HepG2 (cell line): ENCODE results near the gene KCNK6. TPM values are rescaled to one million over a fixed set of nuclear protein-coding genes. Genes with fewer than 3 reads are reported as not detected.

Source experiments
- ATAC-seq: fragments of 200-7000 bp; cut with Tn5 transposase; 3 replicates; pipeline ENCODE4 v1.9.1; 2020; ENCODE audit warnings: mild to moderate bottlenecking, moderate library complexity
- BruUV-seq: library from RNA; stranded (reverse); fragments of 400-500 nt; replicated peaks from 2 replicates; lab custom pipeline; 2021; lab: Mats Ljungman, UMichigan
- CTCF ChIA-PET: fragments of 300-600 bp; formaldehyde crosslinking; extraction: SDS; loops from one replicate; lab custom pipeline; 2021; ENCODE audit warnings: low total read pairs, inconsistent platforms, low intra/inter-chr PET ratio; lab: Yijun Ruan, JAX
- POLR2A ChIA-PET: fragments of 350-600 bp; sonication (Branson Sonifier 250); formaldehyde crosslinking; loops from one replicate; lab custom pipeline; 2020; ENCODE audit warnings: antibody characterized with exemption, inconsistent platforms; lab: Yijun Ruan, JAX
- DNase-seq: peaks from one replicate; pipeline ENCODE4 v3.0.0-alpha.2; 2015; ENCODE audit warnings: low spot score
- FAIRE-seq: peaks from 3 replicates; lab custom pipeline; 2011; peaks lifted over from hg19 to GRCh38; lab: Jason Lieb, UNC
- H2AFZ ChIP-seq: one replicate; pipeline ENCODE4 v1.6.1; 2011; ENCODE audit warnings: low read length, inconsistent platforms
- H3K27ac ChIP-seq: fragments of 300-600 bp; 3 replicates; pipeline ENCODE4 v1.8.0; 2011; ENCODE audit warnings: mixed run types, mild to moderate bottlenecking, mixed read lengths, low read length, inconsistent platforms; ENCODE audit not compliant: insufficient read depth; ENCODE audit errors: extremely low read length
- H3K27me3 ChIP-seq, 2 experiments: fragments of 200-600 bp in 1 of 2; 2 replicates in 1 of 2; 3 replicates in 1 of 2; pipeline versions ENCODE4 v1.6.0 to v1.8.0; 2011; ENCODE audit warnings: low read length in 2 of 2, mild to moderate bottlenecking in 2 of 2, moderate library complexity in 2 of 2, inconsistent platforms in 1 of 2; ENCODE audit not compliant: insufficient read depth in 2 of 2, control insufficient read depth in 1 of 2
- H3K36me3 ChIP-seq, 2 experiments: fragments of 200-600 bp in 1 of 2; replicated peaks in 1 of 2; 2 replicates in 1 of 2; 3 replicates in 1 of 2; pipeline versions ENCODE4 v1.5.1 to v1.8.0; 2011; ENCODE audit warnings: low read length in 2 of 2, inconsistent platforms in 1 of 2; ENCODE audit not compliant: insufficient read depth in 2 of 2, control insufficient read depth in 1 of 2
- H3K4me1 ChIP-seq: 2 replicates; pipeline ENCODE4 v1.5.1; 2012; ENCODE audit warnings: low read length, inconsistent platforms; ENCODE audit not compliant: insufficient read depth
- H3K4me2 ChIP-seq: 2 replicates; pipeline ENCODE4 v1.6.0; 2011; ENCODE audit warnings: low read depth, low read length, inconsistent platforms
- H3K4me3 ChIP-seq, 3 experiments: fragments of 200-600 bp in 1 of 3; sonication (generic), shearing (Covaris generic) in 1 of 3; replicated peaks in 1 of 3; 2 replicates each; pipeline ENCODE4 v1.5.1; 2011 to 2016; ENCODE audit warnings: low read length in 3 of 3, inconsistent platforms in 2 of 3, low read depth in 2 of 3, mild to moderate bottlenecking in 2 of 3, control low read depth in 1 of 3, mixed read lengths in 1 of 3; ENCODE audit not compliant: insufficient read depth in 1 of 3
- H3K79me2 ChIP-seq: one replicate; pipeline ENCODE4 v1.6.1; 2011; ENCODE audit warnings: low read length, inconsistent platforms; ENCODE audit not compliant: insufficient read depth
- H3K9ac ChIP-seq: 2 replicates; pipeline ENCODE4 v1.6.0; 2011; ENCODE audit warnings: mild to moderate bottlenecking, low read depth, low read length, inconsistent platforms; ENCODE audit not compliant: insufficient read depth
- H3K9me3 ChIP-seq: 2 replicates; pipeline ENCODE4 v1.5.1; 2012; ENCODE audit warnings: mild to moderate bottlenecking, low read length
- H4K20me1 ChIP-seq: 2 replicates; pipeline ENCODE4 v1.6.0; 2011; ENCODE audit warnings: inconsistent platforms, mild to moderate bottlenecking, low read length, moderate library complexity; ENCODE audit not compliant: insufficient read depth
- CC2D1A ChIP-seq: sonication (generic); formaldehyde crosslinking; IDR thresholded peaks from 2 replicates; pipeline ENCODE4 v1.8.1; 2023; ENCODE audit warnings: mild to moderate bottlenecking, missing genetic modification reagents
- ERF ChIP-seq: IDR thresholded peaks from 2 replicates; pipeline ENCODE4 v1.6.1; 2018; ENCODE audit warnings: missing biosample characterization, missing genetic modification reagents
- ZNF629 ChIP-seq: sonication (generic); formaldehyde crosslinking; conservative IDR thresholded peaks from 2 replicates; pipeline ENCODE4 v1.5.0; 2020; ENCODE audit warnings: missing genetic modification reagents
- WGBS: methylation state at CpG from one replicate; pipeline ENCODE4 v1.1.6; 2017; ENCODE audit warnings: low lambda C conversion rate; 5-methylcytosine and 5-hydroxymethylcytosine counted together
- in situ Hi-C: cut with HindIII; loops from 2 replicates; pipeline ENCODE4 v1.10.0; 2017; ENCODE audit warnings: low pct_unique_long_range_greater_than_20kb; ENCODE audit not compliant: extremely low pct_ligation_motif_present
- intact Hi-C: fragments of 100-400 bp; cut with micrococcal nuclease; formaldehyde crosslinking; loops from one replicate; pipeline ENCODE4 v1.10.0; 2022; ENCODE audit not compliant: unreplicated experiment
- polyA plus RNA-seq, 8 experiments: library from polyadenylated mRNA; depleted of rRNA in 3 of 8; stranded (reverse) in 7 of 8; unstranded in 1 of 8; fragments of >200 nt; fragmentation: Illumina TruSeq in 4 of 8; extraction: Trizol in 4 of 8; gene quantifications; 2 replicates each; pipeline versions ENCODE4 v1.2.1 to v1.2.3, GENCODE V29; 2011 to 2016; ENCODE audit warnings: low read depth in 4 of 8, missing spikeins in 1 of 8, mixed read lengths in 1 of 8; ENCODE audit not compliant: insufficient read depth in 1 of 8
- total RNA-seq, 5 experiments: library from RNA; depleted of rRNA; stranded (reverse); fragments of >200 nt; fragmentation: Illumina TruSeq; extraction: Trizol; gene quantifications; 2 replicates each; pipeline ENCODE4 v1.2.3, GENCODE V29; 2016; ENCODE audit warnings: low read depth in 1 of 5

Gene KCNK6
- total and polyA plus RNA-seq, 2 of the 13 experiments (the other 11 are each of a cell fraction or from before 2014, with no cell fraction given), result 0.03 TPM; not detected in 1

DNA sequence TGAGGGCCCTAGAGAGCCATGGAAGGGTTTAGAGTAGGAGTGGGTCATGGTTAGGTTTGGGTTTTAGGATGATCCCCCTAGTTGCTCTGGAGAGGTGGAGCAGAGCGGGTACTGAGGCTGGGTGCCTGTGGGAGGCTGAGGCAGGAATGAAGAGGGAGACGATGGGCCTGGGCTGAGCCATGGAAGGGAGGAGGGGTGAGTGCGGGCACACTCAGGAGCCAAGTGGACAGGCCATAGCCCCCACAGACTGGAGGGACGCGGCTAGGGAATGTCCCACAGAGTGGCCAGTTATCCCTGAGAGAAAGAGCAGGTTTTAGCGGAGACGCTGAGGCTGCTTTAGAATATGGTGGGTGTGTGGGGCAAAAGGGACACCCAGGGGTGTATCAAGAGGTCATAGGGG lies 10.0 kb downstream of the KCNK6 start:
- intact Hi-C loops (no loop called here), in situ Hi-C loops (loop anchor here (5.0 kb wide), 1 partner anchor 87 kb away; no protein-coding TSS in a partner anchor)
- Histone ChIP-seq H3K4me2 (no peak overlapping the region), H3K27me3 (peaks cover 0 to 2% of the 10 kb centered on the region in 2 experiments; a peak in 1 of 5 replicates), H3K9ac (no peak overlapping the region), H3K4me1 (no peaks in the 10 kb centered on the region)
- BruUV-seq, result no TSS peak
- 80% methylated on average over 7 of the region's 7 CpGs for WGBS
- TF ChIP-seq ERF (CRISPR knock-in tag), result no peak
- TF ChIP-seq, all 625 proteins: peak for 0
- Histone ChIP-seq H3K4me3 (no peak overlapping the region), H3K27ac (no peak overlapping the region), H3K9me3 (no peaks in the 10 kb centered on the region), H4K20me1 (no peaks in the 10 kb centered on the region), H3K36me3 (no peaks in the 10 kb centered on the region), H2AFZ (no peak overlapping the region), H3K79me2 (no peaks in the 10 kb centered on the region)
- ChIA-PET POLR2A (no interaction called here), CTCF (no interaction called here)
- DNase-seq (no peak), FAIRE-seq (no peak), ATAC-seq (no peak)

DNA sequence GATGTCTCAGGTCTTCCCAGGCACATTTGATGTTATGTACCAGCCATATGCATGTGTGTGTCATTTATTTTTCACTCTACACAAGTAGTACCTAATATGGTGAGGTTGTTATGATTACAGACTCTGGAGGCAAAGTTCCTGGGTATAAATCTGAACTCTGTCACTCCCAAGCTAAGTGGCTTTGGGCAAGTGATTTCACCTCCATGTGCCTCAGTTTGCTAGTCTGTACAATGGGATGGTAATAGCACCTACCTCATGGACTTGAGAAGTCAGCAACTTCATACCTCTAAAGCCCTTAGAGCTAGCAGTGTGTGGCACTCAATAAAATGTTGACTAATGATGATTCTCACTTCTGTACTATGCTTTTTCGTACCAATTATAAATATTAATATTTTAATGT lies 12.1 kb downstream of the KCNK6 start:
- ATAC-seq, result no peak
- no peaks in the 10 kb centered on the region; a peak in 1 of 5 replicates for H3K27me3 ChIP-seq
- H3K4me3 ChIP-seq, result no peak overlapping the region
- H3K79me2 ChIP-seq, result no peaks in the 10 kb centered on the region
- H4K20me1 ChIP-seq, result no peaks in the 10 kb centered on the region
- peak; percentile 77 for TF ChIP-seq ZNF629 (CRISPR knock-in tag)
- TF ChIP-seq CC2D1A (CRISPR knock-in tag), result no peak
- H3K9me3 ChIP-seq, result no peaks in the 10 kb centered on the region
- ChIA-PET POLR2A (no interaction called here), CTCF (no interaction called here)
- H3K9ac ChIP-seq, result no peak overlapping the region
- WGBS, result 0% methylated on average over 1 of the region's 1 CpG
- in situ Hi-C loops, result loop anchor here (5.0 kb wide), 1 partner anchor 89 kb away; no protein-coding TSS in a partner anchor
- H3K36me3 ChIP-seq, result no peaks in the 10 kb centered on the region
- H3K27ac ChIP-seq, result no peak overlapping the region
- H3K4me1 ChIP-seq, result no peaks in the 10 kb centered on the region
- H2AFZ ChIP-seq, result no peak overlapping the region
- no TSS peak for BruUV-seq
- intact Hi-C loops, result no loop called here
- no peak for FAIRE-seq
- H3K4me2 ChIP-seq, result no peak overlapping the region
- DNase-seq, result no peak
